GM12878 (cell line): ENCODE measurements around the gene MED1. TPM values are rescaled to one million over a fixed set of nuclear protein-coding genes. Genes with fewer than 3 reads are reported as not detected.

Experiments
- ATAC-seq: fragments of 200-7000 bp; cut with Tn5 transposase; 3 replicates; pipeline ENCODE4 v1.9.1; 2020; ENCODE audit warnings: mild to moderate bottlenecking, moderate library complexity
- BruUV-seq: library from RNA; stranded (reverse); fragments of 400-500 nt; replicated peaks from 2 replicates; lab custom pipeline; 2021; lab: Mats Ljungman, UMichigan
- CTCF ChIA-PET: fragments of 300-600 bp; sonication (Branson Sonifier 250); formaldehyde crosslinking; extraction: SDS; loops from one replicate; lab custom pipeline; 2021; ENCODE audit warnings: inconsistent platforms; lab: Yijun Ruan, JAX
- POLR2A ChIA-PET: fragments of 350-600 bp; formaldehyde crosslinking; extraction: SDS; loops from one replicate; lab custom pipeline; 2021; ENCODE audit warnings: inconsistent platforms; lab: Charles Lee
- RAD21 ChIA-PET: fragments of 300-600 bp; sonication (Branson Sonifier 250); formaldehyde crosslinking; loops from one replicate; lab custom pipeline; 2023; ENCODE audit warnings: antibody characterized with exemption; ENCODE audit not compliant: unreplicated experiment; lab: Charles Lee
- SMC1A ChIA-PET: fragments of 300-600 bp; sonication (Branson Sonifier 250); formaldehyde crosslinking; loops from one replicate; lab custom pipeline; 2023; ENCODE audit not compliant: unreplicated experiment, uncharacterized antibody; lab: Charles Lee
- DNase-seq: peaks from one replicate; pipeline ENCODE4 v3.0.0-alpha.2; 2011; ENCODE audit warnings: low read depth, low spot score
- FAIRE-seq: peaks from 3 replicates; lab custom pipeline; 2011; peaks lifted over from hg19 to GRCh38; lab: Jason Lieb, UNC
- H2AFZ ChIP-seq: 2 replicates; pipeline ENCODE4 v1.6.0; 2011; ENCODE audit warnings: low read depth, low read length, control low read depth; ENCODE audit not compliant: control insufficient read depth
- H3K27ac ChIP-seq: 2 replicates; pipeline ENCODE4 v1.5.1; 2011; ENCODE audit warnings: control low read depth; ENCODE audit not compliant: control insufficient read depth, insufficient read depth
- H3K27me3 ChIP-seq, 2 experiments: replicated peaks in 1 of 2; 2 replicates each; pipeline versions ENCODE4 v1.6.0 to v1.6.1; 2011; ENCODE audit warnings: low read length in 1 of 2; ENCODE audit not compliant: control insufficient read depth in 2 of 2, insufficient read depth in 2 of 2
- H3K36me3 ChIP-seq, 2 experiments: 2 replicates each; pipeline ENCODE4 v1.5.1; 2011; ENCODE audit warnings: low read length in 1 of 2; ENCODE audit not compliant: control insufficient read depth in 2 of 2, insufficient read depth in 2 of 2
- H3K4me1 ChIP-seq: 2 replicates; pipeline ENCODE4 v1.6.1; 2011; ENCODE audit warnings: mild to moderate bottlenecking, low read length, moderate library complexity, mixed read lengths; ENCODE audit not compliant: control insufficient read depth, insufficient read depth
- H3K4me2 ChIP-seq: 2 replicates; pipeline ENCODE4 v1.6.0; 2011; ENCODE audit warnings: control low read depth; ENCODE audit not compliant: control insufficient read depth, insufficient read depth
- H3K4me3 ChIP-seq: fragments of 200-600 bp; sonication (generic); 2 replicates; pipeline ENCODE4 v1.5.1; 2016
- H3K79me2 ChIP-seq: 2 replicates; pipeline ENCODE4 v1.6.0; 2011; ENCODE audit warnings: low read length; ENCODE audit not compliant: control insufficient read depth, insufficient read depth
- H3K9ac ChIP-seq: 2 replicates; pipeline ENCODE4 v1.8.0; 2011; ENCODE audit warnings: low read length, control low read depth, mixed read lengths; ENCODE audit not compliant: control insufficient read depth, insufficient read depth
- H3K9me3 ChIP-seq: replicated peaks from 3 replicates; pipeline ENCODE4 v1.5.1; 2011; ENCODE audit warnings: mild to moderate bottlenecking, low read length; ENCODE audit not compliant: control insufficient read depth, insufficient read depth
- H4K20me1 ChIP-seq: 2 replicates; pipeline ENCODE4 v1.6.0; 2011; ENCODE audit not compliant: control insufficient read depth, insufficient read depth
- BACH1 ChIP-seq: fragments of 450-650 bp; IDR thresholded peaks from 2 replicates; pipeline ENCODE4 v1.6.1; 2017; ENCODE audit warnings: mild to moderate bottlenecking, borderline replicate concordance
- BHLHE40 ChIP-seq, 2 experiments: fragments of 450-650 bp in 1 of 2; IDR thresholded peaks; 2 replicates each; pipeline ENCODE4 v1.6.1; 2011 to 2017; ENCODE audit warnings: low read depth in 2 of 2, borderline replicate concordance in 1 of 2, improper control_type of control experiment in 1 of 2, low read length in 1 of 2, mild to moderate bottlenecking in 1 of 2
- CBX3 ChIP-seq: fragments of 200-600 bp; sonication (generic); IDR thresholded peaks from 2 replicates; pipeline ENCODE4 v1.6.1; 2016; ENCODE audit warnings: low read depth, borderline replicate concordance
- IRF3 ChIP-seq: fragments of 450-650 bp; IDR thresholded peaks from 2 replicates; pipeline ENCODE4 v1.6.1; 2014; ENCODE audit warnings: mild to moderate bottlenecking
- PML ChIP-seq: IDR thresholded peaks from 2 replicates; pipeline ENCODE4 v1.6.1; 2012; ENCODE audit warnings: low read length, inconsistent platforms
- PRDM15 ChIP-seq: fragments of 450-650 bp; formaldehyde crosslinking; IDR thresholded peaks from 2 replicates; pipeline ENCODE4 v1.4.0; 2020; ENCODE audit warnings: mild to moderate bottlenecking, moderate library complexity
- TARDBP ChIP-seq: IDR thresholded peaks from 2 replicates; pipeline ENCODE4 v1.6.1; 2016; ENCODE audit warnings: borderline replicate concordance
- ZNF622 ChIP-seq: fragments of 450-650 bp; IDR thresholded peaks from 2 replicates; pipeline ENCODE4 v1.6.1; 2017; ENCODE audit warnings: mild to moderate bottlenecking, inconsistent platforms
- WGBS: methylation state at CpG from one replicate; pipeline ENCODE4 v1.1.6; 2016; ENCODE audit warnings: low lambda C conversion rate; ENCODE audit not compliant: insufficient replicate concordance, insufficient coverage; ENCODE audit errors: missing lambda C conversion rate; 5-methylcytosine and 5-hydroxymethylcytosine counted together
- in situ Hi-C: fragments of 300-500 bp; cut with MboI; formaldehyde crosslinking; loops from 9 replicates; pipeline ENCODE4 v1.14.3; 2018; ENCODE audit warnings: mixed read lengths
- intact Hi-C: fragments of 100-400 bp; cut with micrococcal nuclease; formaldehyde crosslinking; loops from one replicate; pipeline ENCODE4 v1.14.2; 2022; ENCODE audit not compliant: unreplicated experiment
- polyA plus RNA-seq, 11 experiments: library from polyadenylated mRNA; depleted of rRNA in 4 of 11; unstranded in 6 of 11; stranded (reverse) in 5 of 11; fragments of >200 nt; fragmentation: Nextera tagmentation in 4 of 11; fragmentation: Illumina TruSeq in 1 of 11; extraction: Ambion mirVana in 4 of 11; extraction: Trizol in 1 of 11; gene quantifications; 1 replicate in 1 of 11; 2 replicates in 10 of 11; pipeline versions ENCODE4 v1.2.1 to v1.2.3, GENCODE V29; 2011 to 2016; ENCODE audit warnings: inconsistent platforms in 2 of 11, missing spikeins in 2 of 11, low read depth in 1 of 11
- total RNA-seq, 4 experiments: library from RNA; depleted of rRNA in 3 of 4; stranded (reverse); fragments of >200 nt in 3 of 4; fragmentation: Illumina TruSeq in 1 of 4; extraction: Trizol in 1 of 4; gene quantifications; 2 replicates each; pipeline versions ENCODE4 v1.2.1 to v1.2.3, GENCODE V29; 2013 to 2021
- TF ChIP-seq, protein P1 (sequence below): fragments of 450-650 bp; IDR thresholded peaks from 2 replicates; pipeline ENCODE4 v1.6.1; 2016; ENCODE audit warnings: mild to moderate bottlenecking
- TF ChIP-seq, protein P2 (sequence below): fragments of 450-650 bp; IDR thresholded peaks from 2 replicates; pipeline ENCODE4 v1.6.1; 2017; ENCODE audit warnings: mild to moderate bottlenecking, low read depth, inconsistent platforms; ENCODE audit not compliant: poor library complexity, severe bottlenecking

Gene MED1
- total and polyA plus RNA-seq, 10 of the 15 experiments (the other 5 are each of a cell fraction or from before 2014, with no cell fraction given): 8.7 to 50.1 (median 30.1) TPM

GRCh38 chr17:39462631-39463375 is 11.7 kb upstream of the MED1 start:
- FAIRE-seq: no peak
- Histone ChIP-seq H2AFZ (no peak overlapping the region), H3K4me3 (peak overlapping the region; percentile 99), H3K79me2 (peaks cover 59% of the 10 kb centered on the region), H3K9ac (peak overlapping the region; percentile 92), H3K27me3 (no peaks in the 10 kb centered on the region), H3K4me1 (no peaks in the 10 kb centered on the region), H3K27ac (peak overlapping the region; percentile 54), H3K9me3 (no peaks in the 10 kb centered on the region), H3K4me2 (peak overlapping the region; percentile 64), H4K20me1 (no peaks in the 10 kb centered on the region), H3K36me3 (peaks cover 0 to 4% of the 10 kb centered on the region in 2 experiments; a peak in 2 of 4 replicates)
- ATAC-seq: peak; percentile 3; the same call in 1 of the 3 replicates
- intact Hi-C loops (no loop called here), in situ Hi-C loops (no loop called here)
- BruUV-seq: TSS peak; percentile 82
- ChIA-PET RAD21 (interaction anchor here (1.0 to 2.7 kb wide), 4 partner anchors 11 to 59 kb away, joined by 3 to 38 read pairs (median 7); partner anchors contain the start of gene MED1), CTCF (interaction anchor here (0.6 to 2.4 kb wide), 6 partner anchors 10 to 84 kb away, joined by 3 to 6 read pairs (median 3); partner anchors contain the start of gene MED1), POLR2A (interaction anchor here (0.6 to 4.9 kb wide), 9 partner anchors 11 to 155 kb away, joined by 3 to 73 read pairs (median 4); partner anchors contain the start of gene MED1), SMC1A (interaction anchor here (0.5 to 3.3 kb wide), 6 partner anchors 9 to 60 kb away, joined by 3 to 36 read pairs (median 3); partner anchors contain the start of gene MED1)
- DNase-seq: no peak
- WGBS: 11% methylated on average over 28 of the region's 28 CpGs
- no peak for TF ChIP-seq IRF3
- TF ChIP-seq ZNF622: no peak
- TF ChIP-seq, protein P1, sequence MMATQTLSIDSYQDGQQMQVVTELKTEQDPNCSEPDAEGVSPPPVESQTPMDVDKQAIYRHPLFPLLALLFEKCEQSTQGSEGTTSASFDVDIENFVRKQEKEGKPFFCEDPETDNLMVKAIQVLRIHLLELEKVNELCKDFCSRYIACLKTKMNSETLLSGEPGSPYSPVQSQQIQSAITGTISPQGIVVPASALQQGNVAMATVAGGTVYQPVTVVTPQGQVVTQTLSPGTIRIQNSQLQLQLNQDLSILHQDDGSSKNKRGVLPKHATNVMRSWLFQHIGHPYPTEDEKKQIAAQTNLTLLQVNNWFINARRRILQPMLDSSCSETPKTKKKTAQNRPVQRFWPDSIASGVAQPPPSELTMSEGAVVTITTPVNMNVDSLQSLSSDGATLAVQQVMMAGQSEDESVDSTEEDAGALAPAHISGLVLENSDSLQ: no peak
- TF ChIP-seq BHLHE40 (IDR thresholded peaks at IDR 0.05; ENCODE audit: borderline replicate concordance in 1 of 2, low read depth in 2 of 2, low read length in 1 of 2): no peak
- no peak for TF ChIP-seq PRDM15 (CRISPR knock-in tag)
- no peak for TF ChIP-seq PML
- TF ChIP-seq, protein P2, sequence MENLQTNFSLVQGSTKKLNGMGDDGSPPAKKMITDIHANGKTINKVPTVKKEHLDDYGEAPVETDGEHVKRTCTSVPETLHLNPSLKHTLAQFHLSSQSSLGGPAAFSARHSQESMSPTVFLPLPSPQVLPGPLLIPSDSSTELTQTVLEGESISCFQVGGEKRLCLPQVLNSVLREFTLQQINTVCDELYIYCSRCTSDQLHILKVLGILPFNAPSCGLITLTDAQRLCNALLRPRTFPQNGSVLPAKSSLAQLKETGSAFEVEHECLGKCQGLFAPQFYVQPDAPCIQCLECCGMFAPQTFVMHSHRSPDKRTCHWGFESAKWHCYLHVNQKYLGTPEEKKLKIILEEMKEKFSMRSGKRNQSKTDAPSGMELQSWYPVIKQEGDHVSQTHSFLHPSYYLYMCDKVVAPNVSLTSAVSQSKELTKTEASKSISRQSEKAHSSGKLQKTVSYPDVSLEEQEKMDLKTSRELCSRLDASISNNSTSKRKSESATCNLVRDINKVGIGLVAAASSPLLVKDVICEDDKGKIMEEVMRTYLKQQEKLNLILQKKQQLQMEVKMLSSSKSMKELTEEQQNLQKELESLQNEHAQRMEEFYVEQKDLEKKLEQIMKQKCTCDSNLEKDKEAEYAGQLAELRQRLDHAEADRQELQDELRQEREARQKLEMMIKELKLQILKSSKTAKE: no peak
- TF ChIP-seq BACH1: no peak
- TF ChIP-seq TARDBP: no peak
- TF ChIP-seq CBX3: no peak
